H1 (cell line): Measurements from ENCODE around the gene PDE3A. TPM values are rescaled to one million over a fixed set of nuclear protein-coding genes. Genes with fewer than 3 reads are reported as not detected.

Source experiments
- ATF2 ChIP-seq: IDR thresholded peaks from 2 replicates; pipeline ENCODE4 v1.6.1; 2012; ENCODE audit warnings: low read length, inconsistent platforms
- polyA plus RNA-seq, 7 experiments: library from polyadenylated mRNA; depleted of rRNA in 3 of 7; stranded (reverse) in 5 of 7; unstranded in 2 of 7; fragments of >200 nt in 5 of 7; fragments of 200-250 nt in 2 of 7; gene quantifications; 1 replicate in 5 of 7; 2 replicates in 1 of 7; 4 replicates in 1 of 7; pipeline versions ENCODE4 v1.2.1 to v1.2.3, GENCODE V29; 2011 to 2013; ENCODE audit warnings: missing spikeins in 2 of 7, mixed read lengths in 2 of 7
- total RNA-seq: library from RNA; stranded (reverse); fragmentation: NEBNext Ultra II Directional; extraction: Animal tissue kit (Norgen Biotek cat#: 25700); gene quantifications from 2 replicates; pipeline ENCODE4 v1.2.1, GENCODE V29; 2021

The PDE3A gene
- total and polyA plus RNA-seq, 2 of the 8 experiments (the other 6 are each of a cell fraction or from before 2014, with no cell fraction given): 1.4 to 3.4 TPM

- TF ChIP-seq ATF2: no peak
These were observed 224.2 kb downstream of the PDE3A start (continued) for GRCh38 chr12:20592556-20592955.
